ENCODE results near the gene COLEC11.

COLEC11 gene

DNA sequence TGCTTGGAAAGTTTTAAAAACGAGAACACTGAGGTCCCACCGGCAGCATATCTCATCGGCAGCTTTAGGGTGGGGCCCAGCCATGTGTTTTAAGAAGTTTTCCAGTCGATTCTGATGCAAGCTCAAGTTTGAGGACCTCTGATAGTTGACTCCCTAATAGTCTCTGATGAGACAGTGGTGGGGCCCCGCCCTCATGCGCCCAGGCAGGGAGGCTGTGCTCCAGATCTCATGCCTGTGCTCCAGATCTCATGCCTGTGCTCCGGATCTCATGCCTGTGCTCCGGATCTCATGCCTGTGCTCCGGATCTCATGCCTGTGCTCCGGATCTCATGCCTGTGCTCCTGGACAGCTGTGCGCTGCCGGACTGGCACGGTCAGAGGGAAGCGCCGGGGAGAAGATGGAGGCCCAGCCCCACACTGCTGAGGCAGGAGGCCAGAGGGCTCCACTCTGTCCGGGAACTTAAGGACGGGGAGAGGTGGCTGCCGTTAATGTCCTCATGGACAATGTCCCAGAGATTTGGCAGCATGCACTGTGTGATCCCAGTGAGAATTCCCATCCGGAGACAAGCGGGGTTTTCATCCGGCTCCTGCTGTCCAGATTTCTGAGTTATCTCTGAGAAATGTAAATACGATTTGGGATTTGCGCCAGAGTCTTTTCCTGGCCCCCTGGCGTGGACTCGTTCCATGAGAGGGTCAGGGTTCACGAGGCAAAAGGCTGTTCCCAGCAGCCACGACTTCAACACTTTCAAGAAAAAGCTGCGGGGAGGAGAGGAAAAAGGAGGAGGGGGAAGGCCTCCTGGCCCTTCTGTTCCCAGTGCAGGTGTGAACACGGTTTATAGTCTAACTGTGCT lies 9.4 kb upstream of the COLEC11 start:
- no peak for DNase-seq

GRCh38 chr2:3586220-3586619 lies 8.7 kb upstream of the COLEC11 start:
- DNase-seq = no peak

- no peak for DNase-seq
Measured at GRCh38 chr2:3587021-3587420, 7.9 kb upstream of the COLEC11 start.

DNA sequence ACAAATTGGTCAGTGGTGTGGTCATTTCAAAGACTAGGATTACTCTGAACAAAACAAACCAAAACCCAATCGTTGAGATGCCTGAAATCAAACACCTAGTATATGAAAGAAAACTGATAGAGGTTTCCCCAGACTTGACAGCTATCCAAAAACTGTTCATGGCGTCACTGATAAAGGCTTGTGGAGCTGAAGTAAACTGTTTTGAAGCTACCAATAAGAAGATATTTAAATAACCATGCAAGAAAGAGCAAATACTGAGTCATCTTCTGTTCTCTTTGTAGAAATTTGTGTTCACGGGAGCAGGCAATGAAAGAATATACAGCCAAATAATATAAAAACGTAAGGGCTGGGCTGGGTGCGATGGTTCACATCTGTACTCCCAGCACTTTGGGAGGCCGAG lies 7.5 kb upstream of the COLEC11 start:
- no peak for DNase-seq

DNA sequence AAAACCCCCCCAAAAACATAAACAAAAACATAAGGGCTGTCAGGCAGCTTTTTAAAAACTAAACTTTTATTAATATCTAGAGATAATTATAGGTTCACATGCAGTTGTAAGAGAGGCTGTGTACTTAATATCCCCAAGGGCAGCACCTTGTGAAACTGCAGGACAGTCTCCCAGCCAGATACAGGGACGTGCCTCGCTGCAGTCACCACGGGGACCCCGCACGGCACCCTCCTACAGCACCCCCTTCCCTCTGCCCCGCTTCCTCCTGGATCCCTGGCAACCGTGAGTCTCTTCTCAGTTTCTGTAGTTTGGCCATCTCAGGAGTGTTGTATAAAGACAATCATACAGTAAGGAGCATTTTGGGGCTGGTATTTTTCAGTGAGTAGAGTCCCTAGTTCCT lies 6.8 kb upstream of the COLEC11 start:
- no peak for DNase-seq

DNA sequence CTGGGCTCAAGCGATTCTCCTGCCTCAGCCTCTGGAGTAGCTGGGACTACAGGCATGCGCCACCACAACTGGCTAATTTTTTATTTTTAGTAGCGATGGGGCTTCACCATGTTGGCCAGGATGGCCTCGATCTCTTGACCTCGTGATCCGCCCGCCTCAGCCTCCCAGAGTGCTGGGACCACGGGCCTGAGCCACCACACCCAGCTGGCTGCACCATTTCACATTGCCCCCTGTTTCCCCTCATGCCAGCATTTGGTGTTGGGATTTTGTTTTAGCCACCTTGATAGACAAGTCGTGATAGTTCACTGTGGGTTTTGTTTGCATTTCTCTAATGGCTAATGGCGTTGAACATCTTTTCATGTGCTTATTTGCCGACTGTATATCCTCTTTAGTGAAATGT lies 5.8 kb upstream of the COLEC11 start:
- DNase-seq = no peak

GRCh38 chr2:3595404-3595803 lies 492 bp downstream of the COLEC11 start:
- no peak for DNase-seq

GRCh38 chr2:3595985-3596384 lies 1.1 kb downstream of the COLEC11 start:
- DNase-seq = no peak

- DNase-seq = no peak
Measured at GRCh38 chr2:3596901-3597417, 2.0 kb downstream of the COLEC11 start.

GRCh38 chr2:3597567-3597966 lies 2.7 kb downstream of the COLEC11 start:
- no peak for DNase-seq

GRCh38 chr2:3598197-3598910 lies 3.4 kb downstream of the COLEC11 start:
- DNase-seq = no peak

DNA sequence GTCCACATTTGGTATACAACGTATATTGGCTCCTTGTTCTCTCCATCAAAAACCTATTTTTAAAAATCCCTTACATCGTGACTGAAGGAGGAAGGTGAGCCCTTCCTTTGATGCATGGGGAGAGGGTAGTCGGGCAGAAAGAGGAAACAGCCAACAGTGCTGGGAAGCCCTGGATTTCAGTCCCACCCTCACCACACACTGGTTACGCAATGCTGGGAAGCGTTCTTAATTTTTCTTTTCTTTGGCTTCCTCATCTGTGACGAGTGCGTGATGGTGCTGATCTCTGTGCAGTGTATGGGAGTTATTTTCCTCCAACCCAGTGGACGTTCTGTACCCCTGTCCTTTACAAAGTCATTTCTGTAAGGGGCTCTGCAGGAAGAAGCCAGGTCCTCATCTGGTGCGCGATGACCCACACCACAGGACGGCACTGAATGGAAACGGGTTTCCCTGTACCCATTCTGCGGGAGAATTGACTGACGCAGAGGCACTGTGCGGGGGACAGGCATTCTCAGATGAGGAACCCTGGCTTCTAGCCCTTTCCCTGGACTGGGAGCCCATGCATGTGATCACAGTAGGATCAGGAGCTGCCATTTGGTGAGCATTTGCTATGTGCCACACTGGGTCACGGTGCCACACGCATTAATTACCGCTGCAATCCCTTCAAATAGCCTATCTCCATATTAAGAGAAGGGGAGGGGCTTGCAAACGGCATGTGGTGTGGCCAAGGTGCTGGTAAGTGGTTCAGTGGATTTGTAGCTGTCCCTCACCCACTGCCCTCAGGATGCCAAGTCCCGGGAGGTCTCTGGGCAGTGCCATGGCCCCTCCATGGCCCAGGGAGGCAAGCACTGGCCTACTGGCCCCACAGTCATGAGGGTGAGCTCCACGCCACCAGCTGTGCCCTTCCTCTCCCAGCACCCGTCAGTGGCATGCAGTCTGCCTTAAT lies 4.3 kb downstream of the COLEC11 start:
- peak; percentile 30 for DNase-seq

DNA sequence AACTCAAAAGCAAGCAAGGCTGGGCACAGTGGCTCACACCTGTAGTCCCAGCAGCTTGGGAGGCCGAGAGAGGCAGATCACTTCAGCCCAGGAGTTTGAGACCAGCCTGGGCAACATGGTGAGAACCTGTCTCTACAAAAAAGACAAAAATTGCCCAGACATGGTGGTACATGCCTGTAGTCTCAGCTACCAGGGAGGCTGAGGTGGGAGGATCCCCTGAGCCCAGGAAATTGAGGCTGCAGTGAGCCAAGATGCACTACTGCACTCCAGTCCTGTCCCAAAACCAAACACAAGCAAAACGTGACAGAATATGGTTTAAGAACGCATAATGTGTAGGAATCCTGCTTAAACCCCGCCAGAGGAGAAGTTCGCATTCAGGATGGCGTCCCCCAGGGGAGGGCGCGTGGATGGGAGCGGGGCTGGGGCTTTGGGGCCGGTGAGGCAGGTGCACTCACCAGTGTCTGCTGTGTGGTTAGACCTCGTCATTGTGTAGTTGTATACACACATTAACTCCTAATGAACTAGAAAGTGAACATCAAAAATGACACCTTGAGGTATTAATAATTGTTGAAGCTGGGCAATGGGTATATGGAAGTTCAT lies 5.4 kb downstream of the COLEC11 start:
- DNase-seq = peak; percentile 36

DNA sequence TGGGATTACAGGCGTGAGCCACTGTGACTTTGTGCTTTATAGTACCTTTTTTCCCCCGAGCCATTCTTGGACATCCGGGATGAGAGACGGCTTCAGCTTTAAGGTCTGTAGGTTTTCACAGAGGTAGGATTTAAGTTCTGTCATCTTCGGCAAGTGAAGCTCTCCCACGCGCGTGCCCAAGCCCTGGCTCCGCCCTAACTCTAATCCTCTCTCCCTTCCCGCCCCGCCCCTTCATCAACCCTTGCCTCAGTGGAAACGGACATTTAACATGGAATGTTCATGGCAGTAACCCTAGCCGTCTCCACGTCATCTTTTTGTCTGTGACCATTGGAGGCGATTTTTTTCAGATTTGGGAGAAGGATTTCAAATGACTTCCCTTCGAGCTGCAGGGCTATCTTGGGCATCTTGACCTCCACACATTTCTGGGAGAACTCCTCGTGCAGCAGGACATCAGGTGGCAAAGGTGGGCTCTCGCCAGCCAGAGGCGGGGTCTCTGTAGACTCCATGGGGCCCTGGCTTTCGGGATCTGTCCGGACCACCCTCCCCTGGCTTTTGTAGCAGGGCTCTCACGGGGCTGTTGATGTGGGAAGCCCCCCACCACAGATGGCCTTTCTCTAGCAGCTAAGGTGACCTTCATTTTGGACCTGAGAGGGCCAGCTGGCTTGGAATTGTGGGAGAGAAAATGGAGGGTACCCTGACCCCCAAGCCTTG lies 6.8 kb downstream of the COLEC11 start:
- DNase-seq = peak; percentile 32

DNA sequence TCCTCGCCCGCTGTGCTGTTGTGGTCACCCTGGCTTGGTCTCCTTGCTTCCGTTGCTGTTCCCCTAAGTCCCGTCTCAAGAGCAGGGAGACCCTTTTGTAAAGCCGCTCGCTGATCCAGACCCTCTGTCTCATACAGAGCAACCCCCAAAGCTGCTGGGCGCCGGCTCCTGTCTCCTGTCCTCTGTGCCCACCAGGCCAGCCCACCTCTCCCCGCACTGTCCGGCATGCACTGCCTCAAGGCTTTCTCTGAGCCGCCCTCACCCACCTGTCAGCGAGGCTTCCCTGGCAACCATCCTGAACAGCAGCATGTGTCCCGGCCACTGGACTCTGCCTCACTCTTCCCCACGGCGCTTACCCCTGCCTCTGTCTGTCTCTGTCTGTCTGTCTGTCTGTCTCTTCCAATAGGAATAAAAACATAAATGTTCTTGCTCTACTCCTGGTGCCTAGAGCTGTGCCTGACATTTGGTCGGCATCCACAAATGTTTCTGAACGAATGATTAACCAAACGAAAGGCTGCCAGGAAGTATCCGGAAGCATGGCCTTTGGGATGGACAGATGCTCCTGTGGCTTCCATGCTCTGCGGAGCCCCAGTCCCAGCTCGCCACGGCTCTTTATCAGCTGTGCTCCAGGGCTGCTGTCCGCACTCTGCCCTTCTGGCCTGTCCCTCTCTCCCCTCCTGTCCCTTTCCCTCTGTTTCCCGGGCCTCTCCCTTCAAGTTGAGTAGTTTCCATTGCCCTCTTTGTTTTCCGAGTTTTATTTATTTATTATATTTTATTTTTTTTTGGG lies 7.8 kb downstream of the COLEC11 start:
- DNase-seq = peak; percentile 50

GRCh38 chr2:3603536-3604206 lies 8.8 kb downstream of the COLEC11 start:
- DNase-seq = peak; percentile 31

- peak; percentile 57 for DNase-seq
Measured at GRCh38 chr2:3604207-3604877, 9.4 kb downstream of the COLEC11 start.

DNA sequence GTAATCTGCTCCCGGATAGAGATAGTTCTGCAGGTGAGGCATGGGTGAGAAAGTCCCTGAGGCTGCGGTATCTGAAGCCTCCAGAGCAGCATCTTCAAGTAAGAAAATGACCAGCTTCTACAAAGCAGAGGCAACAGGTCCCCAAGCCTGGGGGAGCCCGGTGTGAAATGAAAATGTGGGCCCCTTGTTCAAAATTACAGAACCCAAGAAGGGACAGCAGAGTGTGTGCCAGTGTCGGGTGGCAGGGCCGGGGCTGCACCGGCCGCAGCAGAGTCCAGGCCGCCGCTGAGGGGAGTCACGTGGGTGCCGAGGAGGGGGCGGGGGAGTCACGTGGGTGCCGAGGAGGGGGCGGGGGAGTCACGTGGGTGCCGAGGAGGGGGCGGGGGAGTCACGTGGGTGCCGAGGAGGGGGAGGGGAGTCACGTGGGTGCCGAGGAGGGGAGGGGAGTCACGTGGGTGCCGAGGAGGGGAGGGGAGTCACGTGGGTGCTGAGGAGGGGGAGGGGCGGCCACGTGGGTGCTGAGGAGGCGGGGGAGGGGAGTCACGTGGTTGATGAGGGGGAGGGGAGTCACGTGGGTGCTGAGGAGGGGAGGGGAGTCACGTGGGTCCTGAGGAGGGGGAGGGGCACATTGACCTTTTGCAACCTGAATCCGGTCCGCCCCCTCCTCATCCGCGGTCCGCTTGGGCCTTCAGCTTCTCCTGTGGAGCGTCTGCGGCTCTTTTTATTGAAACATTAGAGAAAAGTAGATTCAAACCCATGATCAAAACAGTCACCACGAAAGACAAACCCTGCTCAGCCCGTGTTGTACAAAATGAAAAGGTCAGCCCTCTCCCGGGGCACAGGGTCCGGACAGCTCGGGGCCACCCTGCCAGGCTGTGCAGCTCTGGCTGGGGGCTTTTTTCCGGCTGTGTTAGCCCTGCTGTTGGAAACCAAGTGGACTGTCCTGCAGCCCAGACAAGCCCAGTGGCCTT lies 10.4 kb downstream of the COLEC11 start:
- peak; percentile 35 for DNase-seq

- no peak for DNase-seq
Measured at GRCh38 chr2:3606028-3606369, 11.1 kb downstream of the COLEC11 start.
